ENCODE results near the gene LMF1. TPM values are rescaled to one million over a fixed set of nuclear protein-coding genes. Genes with fewer than 3 reads are reported as not detected.

LMF1 gene
- 8.6 to 11.9 TPM (median 9.0 TPM) in 5 replicates for total RNA-seq (2022; extraction: Qiagen RNA extraction; ENCODE audit: low read depth)

GRCh38 chr16:970766-971581, at the start of gene LMF1:
Gene LMF1, minus strand, starts transcription at chr16:970984. Its CDS starts 4 bp downstream, at chr16:970980.

DNA sequence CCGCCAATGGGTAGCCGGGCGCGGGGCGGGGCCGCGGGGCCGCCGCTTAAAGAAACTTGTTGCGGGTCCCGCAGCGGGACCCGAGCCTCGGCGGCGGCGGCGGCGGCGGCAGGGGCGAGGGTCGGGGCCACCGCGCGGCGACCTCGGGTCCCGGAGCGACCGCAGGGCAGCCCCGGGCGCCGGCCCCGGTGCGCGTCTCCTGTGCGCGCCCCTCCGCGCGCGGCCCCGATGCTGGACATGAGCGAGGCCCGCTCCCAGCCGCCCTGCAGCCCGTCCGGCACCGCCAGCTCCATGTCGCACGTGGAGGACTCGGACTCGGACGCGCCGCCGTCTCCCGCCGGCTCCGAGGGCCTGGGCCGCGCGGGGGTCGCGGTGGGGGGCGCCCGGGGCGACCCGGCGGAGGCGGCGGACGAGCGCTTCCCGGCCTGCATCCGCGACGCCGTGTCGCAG, 10.9 kb upstream of the LMF1 start, which contains the start of gene SOX8:
Gene SOX8, plus strand, starts transcription at position 76 of the 450 bp plus-strand sequence. Its CDS starts 153 bp downstream, at position 229.

Other genes with a start within 250 kb of the LMF1 start
- gene ANTKMT, start 249.8 kb downstream of the LMF1 start, total RNA-seq (2022; extraction: Qiagen RNA extraction; ENCODE audit: low read depth): 25.8 to 60.1 TPM (median 55.1 TPM) in 5 replicates
- 3.7 to 7.1 TPM (median 5.7 TPM) in 5 replicates for gene CCDC78, start 244.5 kb downstream of the LMF1 start, total RNA-seq (2022; extraction: Qiagen RNA extraction; ENCODE audit: low read depth)
- 13.4 to 18.6 TPM (median 16.8 TPM) in 5 replicates for gene HAGHL, start 243.9 kb downstream of the LMF1 start, total RNA-seq (2022; extraction: Qiagen RNA extraction; ENCODE audit: low read depth)
- 16.7 to 26.8 TPM (median 22.7 TPM) in 5 replicates for gene CIAO3, start 230.0 kb downstream of the LMF1 start, total RNA-seq (2022; extraction: Qiagen RNA extraction; ENCODE audit: low read depth)
- 1.4 to 3.1 TPM (median 2.8 TPM) in 5 replicates for gene MSLN, start 210.2 kb downstream of the LMF1 start, total RNA-seq (2022; extraction: Qiagen RNA extraction; ENCODE audit: low read depth)
- 31.5 to 55.5 TPM (median 49.7 TPM) in 5 replicates for gene RPUSD1, start 182.6 kb downstream of the LMF1 start, total RNA-seq (2022; extraction: Qiagen RNA extraction; ENCODE audit: low read depth)
- gene CHTF18, start 182.4 kb downstream of the LMF1 start, total RNA-seq (2022; extraction: Qiagen RNA extraction; ENCODE audit: low read depth): 15.2 to 30.0 TPM (median 23.2 TPM) in 5 replicates
- not detected in 5 replicates for gene GNG13, start 170.2 kb downstream of the LMF1 start, total RNA-seq (2022; extraction: Qiagen RNA extraction; ENCODE audit: low read depth)
- gene SOX8, start 10.8 kb upstream of the LMF1 start, total RNA-seq (2022; extraction: Qiagen RNA extraction; ENCODE audit: low read depth): 1.0 to 1.5 TPM (median 1.4 TPM) in 5 replicates
- 0.26 to 0.36 TPM (median 0.26 TPM) in 3 of 5 replicates, not detected in the others for gene SSTR5, start 101.8 kb upstream of the LMF1 start, total RNA-seq (2022; extraction: Qiagen RNA extraction; ENCODE audit: low read depth)
- not detected in 5 replicates for gene C1QTNF8, start 125.3 kb upstream of the LMF1 start, total RNA-seq (2022; extraction: Qiagen RNA extraction; ENCODE audit: low read depth)
- 8.6 to 12.1 TPM (median 11.3 TPM) in 5 replicates for gene CACNA1H, start 182.1 kb upstream of the LMF1 start, total RNA-seq (2022; extraction: Qiagen RNA extraction; ENCODE audit: low read depth)

All from A549 treated with CpdA at 1 μM for 4 hours (cell line).